IMR-90 (cell line): ENCODE measurements around the gene MRPS31. TPM values are rescaled to one million over a fixed set of nuclear protein-coding genes. Genes with fewer than 3 reads are reported as not detected.

Experiments used
- ATAC-seq: fragments of 200-7000 bp; cut with Tn5 transposase; 2 replicates; pipeline ENCODE4 v1.9.1; 2020; ENCODE audit warnings: low read depth, mild to moderate bottlenecking, moderate library complexity
- Bru-seq: library from RNA; stranded (reverse); fragments of 400-500 nt; gene quantifications from one replicate; lab custom pipeline; 2021; lab: Mats Ljungman, UMichigan
- BruChase-seq, 2 experiments: library from RNA; stranded (reverse); fragments of 400-500 nt; gene quantifications; one replicate each; lab custom pipeline; 2021; lab: Mats Ljungman, UMichigan
- BruUV-seq: library from RNA; stranded (reverse); fragments of 400-500 nt; replicated peaks from 2 replicates; lab custom pipeline; 2021; lab: Mats Ljungman, UMichigan
- CTCF ChIA-PET: fragments of 300-600 bp; formaldehyde crosslinking; extraction: SDS; loops from one replicate; lab custom pipeline; 2021; ENCODE audit warnings: antibody characterized with exemption; lab: Yijun Ruan, JAX
- POLR2A ChIA-PET: fragments of 300-600 bp; sonication (Branson Sonifier 250); formaldehyde crosslinking; loops from one replicate; lab custom pipeline; 2022; ENCODE audit warnings: antibody characterized with exemption; ENCODE audit not compliant: unreplicated experiment; lab: Charles Lee
- DNase-seq: peaks from one replicate; pipeline ENCODE4 v3.0.0; 2013
- H2AFZ ChIP-seq: replicated peaks from 2 replicates; pipeline ENCODE3; 2013; ENCODE audit warnings: low read length, mild to moderate bottlenecking; ENCODE audit not compliant: poor library complexity
- H2AK5ac ChIP-seq: 2 replicates; pipeline ENCODE4 v1.6.1; 2013; ENCODE audit warnings: low read depth, low read length, inconsistent platforms
- H2AK9ac ChIP-seq: replicated peaks from 2 replicates; pipeline ENCODE3; 2013; ENCODE audit warnings: mild to moderate bottlenecking, low read depth, low read length, moderate library complexity; ENCODE audit not compliant: poor library complexity
- H2BK120ac ChIP-seq: 2 replicates; pipeline ENCODE4 v1.6.1; 2013; ENCODE audit warnings: low read depth, low read length, inconsistent platforms
- H2BK15ac ChIP-seq: 3 replicates; pipeline ENCODE4 v1.6.1; 2013; ENCODE audit warnings: low read depth, low read length, inconsistent platforms
- H2BK20ac ChIP-seq: 2 replicates; pipeline ENCODE4 v1.6.1; 2013; ENCODE audit warnings: low read depth, mild to moderate bottlenecking, inconsistent platforms, low read length, moderate library complexity
- H2BK5ac ChIP-seq: 2 replicates; pipeline ENCODE4 v1.6.1; 2013; ENCODE audit warnings: mild to moderate bottlenecking, low read depth, low read length, inconsistent platforms; ENCODE audit not compliant: poor library complexity, severe bottlenecking
- H3K14ac ChIP-seq: replicated peaks from 2 replicates; pipeline ENCODE4 v1.6.1; 2013; ENCODE audit warnings: low read depth, low read length, inconsistent platforms
- H3K18ac ChIP-seq: 2 replicates; pipeline ENCODE4 v1.6.1; 2013; ENCODE audit warnings: low read depth, low read length, control low read depth
- H3K23ac ChIP-seq: 2 replicates; pipeline ENCODE4 v1.6.1; 2013; ENCODE audit warnings: low read depth, low read length, inconsistent platforms
- H3K27ac ChIP-seq: 2 replicates; pipeline ENCODE4 v1.5.1; 2013; ENCODE audit warnings: mild to moderate bottlenecking, control low read depth, low read length; ENCODE audit not compliant: insufficient read depth
- H3K27me3 ChIP-seq: 2 replicates; pipeline ENCODE4 v1.6.1; 2013; ENCODE audit warnings: low read length; ENCODE audit not compliant: control insufficient read depth, insufficient read depth
- H3K36me3 ChIP-seq: 2 replicates; pipeline ENCODE4 v1.6.1; 2013; ENCODE audit warnings: low read length, mixed read lengths; ENCODE audit not compliant: control insufficient read depth, insufficient read depth
- H3K4ac ChIP-seq: 2 replicates; pipeline ENCODE4 v1.6.1; 2013; ENCODE audit warnings: low read depth, low read length, inconsistent platforms
- H3K4me1 ChIP-seq: 2 replicates; pipeline ENCODE4 v1.6.1; 2013; ENCODE audit warnings: low read length, mixed read lengths; ENCODE audit not compliant: control insufficient read depth, insufficient read depth
- H3K4me2 ChIP-seq: 2 replicates; pipeline ENCODE4 v1.6.1; 2013; ENCODE audit warnings: low read depth, mild to moderate bottlenecking, control low read depth, low read length, moderate library complexity
- H3K4me3 ChIP-seq: 2 replicates; pipeline ENCODE4 v1.5.1; 2013; ENCODE audit warnings: low read depth, mild to moderate bottlenecking, control low read depth, low read length, moderate library complexity; ENCODE audit not compliant: insufficient read depth
- H3K56ac ChIP-seq: 2 replicates; pipeline ENCODE4 v1.6.1; 2013; ENCODE audit warnings: low read length, inconsistent platforms; ENCODE audit not compliant: insufficient read depth; ENCODE audit errors: extremely low read depth
- H3K79me1 ChIP-seq, 2 experiments: 2 replicates each; pipeline ENCODE4 v1.6.1; 2013; ENCODE audit warnings: low read length in 2 of 2, inconsistent platforms in 1 of 2, low read depth in 1 of 2
- H3K9ac ChIP-seq: 2 replicates; pipeline ENCODE4 v1.6.1; 2013; ENCODE audit warnings: low read depth, low read length, control low read depth
- H3K9me1 ChIP-seq: 2 replicates; pipeline ENCODE4 v1.6.1; 2013; ENCODE audit warnings: low read length, inconsistent platforms; ENCODE audit not compliant: insufficient read depth
- H3K9me3 ChIP-seq: 2 replicates; pipeline ENCODE4 v1.6.1; 2013; ENCODE audit warnings: low read length; ENCODE audit not compliant: control insufficient read depth, insufficient read depth
- H4K20me1 ChIP-seq: 2 replicates; pipeline ENCODE4 v1.6.1; 2013; ENCODE audit warnings: low read length, inconsistent platforms; ENCODE audit not compliant: insufficient read depth
- H4K5ac ChIP-seq: 2 replicates; pipeline ENCODE4 v1.6.1; 2013; ENCODE audit warnings: mild to moderate bottlenecking, low read depth, low read length, control low read depth
- H4K8ac ChIP-seq, 2 experiments: 2 replicates each; pipeline ENCODE4 v1.6.1; 2013; ENCODE audit warnings: low read depth in 2 of 2, low read length in 2 of 2, control low read depth in 1 of 2, inconsistent platforms in 1 of 2
- H4K91ac ChIP-seq: 2 replicates; pipeline ENCODE4 v1.6.1; 2013; ENCODE audit warnings: low read depth, low read length, inconsistent platforms; ENCODE audit not compliant: insufficient read depth
- BHLHE40 ChIP-seq: fragments of 150-350 bp; IDR thresholded peaks from 2 replicates; pipeline ENCODE4 v1.6.1; 2016; ENCODE audit warnings: mild to moderate bottlenecking, low read depth, low read length
- CEBPB ChIP-seq: IDR thresholded peaks from 2 replicates; pipeline ENCODE4 v1.6.1; 2012; ENCODE audit warnings: low read depth, low read length, improper control_type of control experiment
- FOS ChIP-seq: fragments of 150-350 bp; IDR thresholded peaks from 2 replicates; pipeline ENCODE4 v1.6.1; 2016; ENCODE audit warnings: low read depth, low read length
- MAZ ChIP-seq: IDR thresholded peaks from 2 replicates; pipeline ENCODE4 v1.6.1; 2012; ENCODE audit warnings: low read depth, mild to moderate bottlenecking, low read length, improper control_type of control experiment, moderate library complexity, borderline replicate concordance
- MXI1 ChIP-seq: IDR thresholded peaks from 2 replicates; pipeline ENCODE4 v1.6.1; 2012; ENCODE audit warnings: low read depth, mild to moderate bottlenecking, low read length, moderate library complexity, borderline replicate concordance
- POLR2A ChIP-seq: IDR thresholded peaks from 2 replicates; pipeline ENCODE4 v1.6.1; 2012; ENCODE audit warnings: mild to moderate bottlenecking, low read depth, low read length
- WGBS, 2 experiments: methylation state at CpG; one replicate each; pipeline versions ENCODE4 v1.1.5 to v1.1.7; 2013; ENCODE audit warnings: missing lambda C conversion rate in 2 of 2; ENCODE audit not compliant: insufficient read length in 1 of 2; ENCODE audit errors: extremely low coverage in 2 of 2; 5-methylcytosine and 5-hydroxymethylcytosine counted together
- dilution Hi-C: fragments of 300-500 bp; cut with HindIII; formaldehyde crosslinking; loops from one replicate; pipeline ENCODE4 v1.14.3; 2018; ENCODE audit warnings: low sequenced_read_pairs; ENCODE audit not compliant: unreplicated experiment
- in situ Hi-C: fragments of 300-500 bp; cut with MboI; formaldehyde crosslinking; loops from 3 replicates; pipeline ENCODE4 v1.14.3; 2019; ENCODE audit warnings: low sequenced_read_pairs, inconsistent platforms, mixed read lengths
- intact Hi-C: fragments of 100-400 bp; cut with micrococcal nuclease; formaldehyde crosslinking; loops from 2 replicates; pipeline ENCODE4 v1.10.0; 2022
- long read RNA-seq: library from polyadenylated mRNA; unstranded; transcript quantifications from one replicate; pipeline ENCODE4 v2.0.0, GENCODE V29; 2021; ENCODE audit not compliant: unreplicated experiment
- polyA plus RNA-seq, 3 experiments: library from polyadenylated mRNA; depleted of rRNA; stranded (reverse); fragments of >200 nt; gene quantifications; 2 replicates each; pipeline ENCODE4 v1.2.3, GENCODE V29; 2012; ENCODE audit warnings: low replicate concordance in 1 of 3
- total RNA-seq: library from RNA; depleted of rRNA; stranded (reverse); fragments of >200 nt; gene quantifications from 2 replicates; pipeline ENCODE4 v1.2.3, GENCODE V29; 2012; rRNA removed

MRPS31 gene
- total RNA-seq (9.3 and 15.3 TPM in 2 replicates), polyA plus RNA-seq (2012; rRNA removed) (14.8 and 15.0 TPM in 2 replicates), Bru-seq, nascent RNA (percentile 64 among the genes with signal in this experiment), BruChase-seq, experiment 1, labeled RNA remaining after a 6-hour chase (percentile 67 among the genes with signal in this experiment), BruChase-seq, experiment 2, labeled RNA remaining after a 2-hour chase (percentile 72 among the genes with signal in this experiment)
- 2.3 and 4.2 TPM in 2 replicates for polyA plus RNA-seq (2012; cell fraction: cytosol; rRNA removed)
- polyA plus RNA-seq (2012; cell fraction: nucleus; rRNA removed; ENCODE audit: low replicate concordance), result 2.4 and 16.6 TPM in 2 replicates
- long read RNA-seq, transcript MRPS31-201 (7 exons, 1,462 nt), result major isoform, 12 of 15 reads
- long read RNA-seq, partial matches to known transcripts, result 2 of 15 reads
- long read RNA-seq, other reads (novel, unspliced or antisense), result 1 of 15 reads

- H3K4me2 ChIP-seq, result peak within 1 kb of the TSS; percentile 98
- H3K27ac ChIP-seq, result peak within 1 kb of the TSS; percentile 88
- peak within 1 kb of the TSS; percentile 97 for H3K23ac ChIP-seq
- H3K56ac ChIP-seq, result peak within 1 kb of the TSS; percentile 88
- dilution Hi-C loops, result no loop called here
- CTCF ChIA-PET, result interaction anchor here (0.5 kb wide), 1 partner anchor 1739 kb away, joined by 3 read pairs; no protein-coding TSS in a partner anchor
- peak within 1 kb of the TSS; percentile 94 for H3K4me3 ChIP-seq
- H3K14ac ChIP-seq, result peak within 1 kb of the TSS; percentile 97
- peak; percentile 100 for ATAC-seq
- H3K9me1 ChIP-seq, result no peaks in the 10 kb centered on the region; the same call in 1 of the 2 replicates
- peak within 1 kb of the TSS; percentile 98 for H2AK9ac ChIP-seq
- peak within 1 kb of the TSS; percentile 78 for H4K91ac ChIP-seq
- DNase-seq, result peak; percentile 91
- H2AK5ac ChIP-seq, result peak within 1 kb of the TSS; percentile 75; the same call in 1 of the 2 replicates
- peak within 1 kb of the TSS; percentile 77 for H2BK120ac ChIP-seq
- H4K5ac ChIP-seq, result peak within 1 kb of the TSS; percentile 94
- H3K9ac ChIP-seq, result peak within 1 kb of the TSS; percentile 96
- peak within 1 kb of the TSS; percentile 57; the same call in 1 of the 2 replicates for H2BK20ac ChIP-seq
- peak within 1 kb of the TSS; percentile 74 to 98 for H4K8ac ChIP-seq
- POLR2A ChIA-PET, result no interaction called here
- peak within 1 kb of the TSS; percentile 75; the same call in 1 of the 3 replicates for H2BK15ac ChIP-seq
- H4K20me1 ChIP-seq, result no peaks in the 10 kb centered on the region
- intact Hi-C loops, result loop anchor here (10.0 kb wide), 2 partner anchors 284 to 1086 kb away; no protein-coding TSS in a partner anchor
- H2AFZ ChIP-seq, result peak within 1 kb of the TSS; percentile 100
- H2BK5ac ChIP-seq, result peak within 1 kb of the TSS; percentile 90
- no TSS peak for BruUV-seq
- peak within 1 kb of the TSS; percentile 95 for H3K4ac ChIP-seq
- H3K79me1 ChIP-seq, result peaks cover 9 to 22% of the 10 kb centered on the region in 2 experiments
- no peaks in the 10 kb centered on the region for H3K36me3 ChIP-seq
- TF ChIP-seq POLR2A, result peak; percentile 51; the same call in 1 of the 2 replicates
- TF ChIP-seq BHLHE40, result no peak
- TF ChIP-seq MXI1, result peak; percentile 28; the same call in 1 of the 2 replicates
- peak; percentile 84; the same call in 1 of the 2 replicates for TF ChIP-seq MAZ
- peak; percentile 34; the same call in 1 of the 2 replicates for TF ChIP-seq CEBPB
- TF ChIP-seq FOS, result peak; percentile 3; the same call in 1 of the 2 replicates
- no peaks in the 10 kb centered on the region for H3K9me3 ChIP-seq
- in situ Hi-C loops, result no loop called here
- peak within 1 kb of the TSS; percentile 72 for H3K18ac ChIP-seq
- 0% methylated on average over 29 of the region's 52 CpGs; no CpG with 5 or more reads in 1 of the 2 experiments for whole genome bisulfite sequencing, 2 experiments
- no peaks in the 10 kb centered on the region for H3K27me3 ChIP-seq
- no peaks in the 10 kb centered on the region for H3K4me1 ChIP-seq
Observed at GRCh38 chr13:40770934-40771618, at the start of gene MRPS31. Gene MRPS31 (minus strand): TSS chr13:40771190. CDS start chr13:40771136, 54 bp downstream.
